Thoracic aorta endothelial cell (primary cell): ENCODE data around the gene SAMHD1. TPM values are rescaled to one million over a fixed set of nuclear protein-coding genes. Genes with fewer than 3 reads are reported as not detected.

Source experiments
- total RNA-seq: library from RNA; depleted of rRNA; stranded (reverse); fragments of >200 nt; gene quantifications from 2 replicates; pipeline ENCODE4 v1.2.3, GENCODE V29; 2012

SAMHD1 gene
- total RNA-seq, result 58.7 and 62.9 TPM in 2 replicates

GRCh38 chr20:36951198-36951978 is at the start of gene SAMHD1:
Gene SAMHD1 (minus strand): TSS chr20:36951708. CDS start chr20:36951643, 65 bp downstream.

GRCh38 chr20:36875702-36876472 is 75.6 kb downstream of the SAMHD1 start, which contains the start of gene TLDC2:
Gene TLDC2 (plus strand): TSS chr20:36876138. CDS start chr20:36876175, 37 bp downstream.

Other genes with a start within 250 kb of the SAMHD1 start
- gene NDRG3, start 205.6 kb downstream of the SAMHD1 start, total RNA-seq, result 22.9 and 30.2 TPM in 2 replicates
- gene DSN1, start 177.9 kb downstream of the SAMHD1 start, total RNA-seq, result 27.9 and 38.0 TPM in 2 replicates
- not detected in 2 replicates for gene TLDC2, start 75.6 kb downstream of the SAMHD1 start, total RNA-seq
- gene RBL1, start 144.3 kb upstream of the SAMHD1 start, total RNA-seq, result 34.7 and 34.8 TPM in 2 replicates
- 204 and 227 TPM in 2 replicates for gene RPN2, start 227.6 kb upstream of the SAMHD1 start, total RNA-seq
- 1.5 and 1.9 TPM in 2 replicates for gene MROH8, start 227.8 kb upstream of the SAMHD1 start, total RNA-seq